Left lung (tissue), 10 donors: ENCODE measurements around the gene PCDHGA1. TPM values are rescaled to one million over a fixed set of nuclear protein-coding genes. Genes with fewer than 3 reads are reported as not detected.

Experiments used
- ATAC-seq: fragments of 200-7000 bp; cut with Tn5 transposase; one replicate; pipeline ENCODE4 v1.9.1; 2020; ENCODE audit warnings: moderate library complexity
- DNase-seq, 4 donors: peaks; one replicate each; pipeline ENCODE4 v3.0.0-alpha.2; 2013 to 2020
- H3K27ac ChIP-seq, 2 donors: fragments of 200-600 bp; sonication (generic) in 1 of 2; one replicate each; pipeline versions ENCODE4 v1.5.0 to v1.8.0; 2020 to 2021
- H3K27me3 ChIP-seq, 2 donors: fragments of 200-600 bp; sonication (generic) in 1 of 2; one replicate each; pipeline versions ENCODE4 v1.5.0 to v1.8.0; 2020 to 2021
- H3K36me3 ChIP-seq, 2 donors: fragments of 200-600 bp; sonication (generic) in 1 of 2; one replicate each; pipeline versions ENCODE4 v1.5.0 to v1.8.0; 2020 to 2021
- H3K4me1 ChIP-seq, 2 donors: fragments of 200-600 bp; one replicate each; pipeline ENCODE4 v1.8.0; 2021
- H3K4me3 ChIP-seq, 2 donors: fragments of 200-600 bp; sonication (generic) in 1 of 2; one replicate each; pipeline versions ENCODE4 v1.5.0 to v1.8.0; 2020 to 2021; ENCODE audit warnings: mild to moderate bottlenecking in 1 of 2
- H3K9me3 ChIP-seq, 2 donors: fragments of 200-600 bp; sonication (generic) in 1 of 2; one replicate each; pipeline versions ENCODE4 v1.5.0 to v1.8.0; 2020 to 2021
- intact Hi-C, 2 donors: fragments of 100-400 bp; cut with DNase I; formaldehyde crosslinking; loops; one replicate each; pipeline versions ENCODE4 v1.11.2 to v1.14.2; 2022
- polyA plus RNA-seq, 6 donors: library from polyadenylated mRNA; unstranded; fragments of 120-200 nt; gene quantifications; one replicate each; pipeline ENCODE4 v1.2.1, GENCODE V29; 2013; ENCODE audit not compliant: insufficient read length in 6 of 6
- total RNA-seq, 2 donors: library from RNA; stranded (reverse); fragmentation: NEBNext Ultra II Directional; extraction: Animal tissue kit (Norgen Biotek cat#: 25700); gene quantifications; one replicate each; pipeline ENCODE4 v1.2.1, GENCODE V29; 2021
- TF ChIP-seq, protein P1 (sequence below), 2 donors: fragments of 200-600 bp; sonication (generic) in 1 of 2; IDR thresholded peaks; one replicate each; pipeline versions ENCODE4 v1.5.0 to v1.8.0; 2021; ENCODE audit warnings: antibody characterized with exemption in 2 of 2
- donor health status: DM: no; HTN: yes; CAD: no.
- donor health status: DM: no; HTN: no; CAD: no.

Gene PCDHGA1
- total and polyA plus RNA-seq, 8 donors: 0.38 to 1.1 (median 0.75) TPM

DNA sequence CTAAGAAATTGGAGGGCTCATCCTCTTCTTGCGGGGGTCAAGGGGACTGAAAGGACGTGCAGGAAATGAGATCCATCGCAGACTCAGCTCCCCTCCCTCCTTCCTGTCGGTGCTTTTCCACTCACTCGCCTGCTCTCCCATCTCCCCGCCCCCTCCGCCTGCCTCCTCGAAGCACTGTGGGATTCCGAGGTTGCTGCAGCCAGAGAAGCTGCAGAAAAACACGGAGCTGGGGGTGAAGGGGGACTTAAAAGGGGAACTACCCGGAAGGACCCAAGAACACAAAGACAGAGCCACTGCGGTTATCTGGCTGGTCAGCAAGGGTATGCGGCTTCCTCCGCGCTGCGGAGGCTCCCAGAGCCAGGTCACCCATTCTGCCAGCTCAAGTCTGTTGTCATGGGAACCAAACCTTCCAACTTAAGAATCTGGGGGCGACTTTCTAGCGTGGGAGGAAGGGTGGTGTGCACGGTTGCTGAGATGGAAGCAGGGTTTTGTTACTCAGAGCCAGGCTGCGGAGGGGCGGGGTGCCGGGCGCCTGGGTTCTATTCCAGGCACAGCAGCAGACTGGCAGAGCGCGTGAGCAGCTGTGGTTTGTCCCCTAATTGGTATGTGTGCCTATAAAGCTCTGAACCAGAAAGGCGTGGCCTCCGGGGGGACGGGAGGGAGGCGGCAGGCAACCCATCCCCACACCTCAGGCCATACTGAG, 183.5 kb downstream of the PCDHGA1 start:
- Histone ChIP-seq H3K27me3 (peaks cover 0 to 6% of the 10 kb centered on the region in 2 donors), H3K36me3 (peaks cover 0 to 57% of the 10 kb centered on the region in 2 donors), H3K4me1 (peaks cover 25 to 81% of the 10 kb centered on the region in 2 donors), H3K27ac (peak overlapping the region; percentile 83 to 87), H3K9me3 (no peaks in the 10 kb centered on the region), H3K4me3 (peak overlapping the region; percentile 31 to 49)
- ATAC-seq: peak; percentile 57
- intact Hi-C loops: no loop called here
- TF ChIP-seq, protein P1, sequence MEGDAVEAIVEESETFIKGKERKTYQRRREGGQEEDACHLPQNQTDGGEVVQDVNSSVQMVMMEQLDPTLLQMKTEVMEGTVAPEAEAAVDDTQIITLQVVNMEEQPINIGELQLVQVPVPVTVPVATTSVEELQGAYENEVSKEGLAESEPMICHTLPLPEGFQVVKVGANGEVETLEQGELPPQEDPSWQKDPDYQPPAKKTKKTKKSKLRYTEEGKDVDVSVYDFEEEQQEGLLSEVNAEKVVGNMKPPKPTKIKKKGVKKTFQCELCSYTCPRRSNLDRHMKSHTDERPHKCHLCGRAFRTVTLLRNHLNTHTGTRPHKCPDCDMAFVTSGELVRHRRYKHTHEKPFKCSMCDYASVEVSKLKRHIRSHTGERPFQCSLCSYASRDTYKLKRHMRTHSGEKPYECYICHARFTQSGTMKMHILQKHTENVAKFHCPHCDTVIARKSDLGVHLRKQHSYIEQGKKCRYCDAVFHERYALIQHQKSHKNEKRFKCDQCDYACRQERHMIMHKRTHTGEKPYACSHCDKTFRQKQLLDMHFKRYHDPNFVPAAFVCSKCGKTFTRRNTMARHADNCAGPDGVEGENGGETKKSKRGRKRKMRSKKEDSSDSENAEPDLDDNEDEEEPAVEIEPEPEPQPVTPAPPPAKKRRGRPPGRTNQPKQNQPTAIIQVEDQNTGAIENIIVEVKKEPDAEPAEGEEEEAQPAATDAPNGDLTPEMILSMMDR (IDR thresholded peaks at IDR 0.05): no peak
- peak; percentile 78 to 87 (median 84) for DNase-seq

- TF ChIP-seq, protein P1 (IDR thresholded peaks at IDR 0.05): no peak
- Histone ChIP-seq H3K4me1 (peaks cover 21 to 80% of the 10 kb centered on the region in 2 donors), H3K27ac (peak overlapping the region; percentile 83 to 87), H3K4me3 (peak overlapping the region in 1 of 2 donors; percentile 49), H3K27me3 (no peaks in the 10 kb centered on the region), H3K36me3 (peaks cover 0 to 64% of the 10 kb centered on the region in 2 donors), H3K9me3 (no peaks in the 10 kb centered on the region)
- DNase-seq: no peak
- ATAC-seq: no peak
- intact Hi-C loops: no loop called here
Observed at GRCh38 chr5:141514330-141515133, 184.2 kb downstream of the PCDHGA1 start.

DNA sequence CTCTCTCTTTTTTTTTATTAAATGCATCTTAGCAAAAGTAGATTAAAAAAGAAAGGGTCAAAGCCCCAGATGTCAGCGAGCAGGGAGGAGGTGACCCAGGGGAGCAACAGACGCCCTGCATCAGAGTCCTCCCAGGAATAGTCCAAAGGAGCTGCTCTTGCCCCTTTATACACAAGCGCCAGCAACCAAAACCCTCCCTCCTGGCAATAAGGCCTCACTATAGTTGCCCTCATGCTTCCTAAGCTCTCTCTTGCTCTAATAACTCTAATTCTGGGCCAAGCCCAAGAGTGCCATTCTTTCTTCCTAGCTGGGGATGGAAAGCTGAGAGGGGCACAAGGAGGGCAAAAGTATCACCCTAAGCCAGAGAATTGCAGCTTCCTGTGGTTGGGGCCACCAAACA, 184.8 kb downstream of the PCDHGA1 start:
- Histone ChIP-seq H3K4me1 (peaks cover 19 to 80% of the 10 kb centered on the region in 2 donors), H3K36me3 (peaks cover 0 to 64% of the 10 kb centered on the region in 2 donors), H3K9me3 (no peaks in the 10 kb centered on the region), H3K4me3 (no peak overlapping the region), H3K27ac (peak overlapping the region; percentile 83 to 87), H3K27me3 (no peaks in the 10 kb centered on the region)
- ATAC-seq: no peak
- no peak for DNase-seq
- TF ChIP-seq, protein P1 (IDR thresholded peaks at IDR 0.05): no peak
- intact Hi-C loops: no loop called here

DNA sequence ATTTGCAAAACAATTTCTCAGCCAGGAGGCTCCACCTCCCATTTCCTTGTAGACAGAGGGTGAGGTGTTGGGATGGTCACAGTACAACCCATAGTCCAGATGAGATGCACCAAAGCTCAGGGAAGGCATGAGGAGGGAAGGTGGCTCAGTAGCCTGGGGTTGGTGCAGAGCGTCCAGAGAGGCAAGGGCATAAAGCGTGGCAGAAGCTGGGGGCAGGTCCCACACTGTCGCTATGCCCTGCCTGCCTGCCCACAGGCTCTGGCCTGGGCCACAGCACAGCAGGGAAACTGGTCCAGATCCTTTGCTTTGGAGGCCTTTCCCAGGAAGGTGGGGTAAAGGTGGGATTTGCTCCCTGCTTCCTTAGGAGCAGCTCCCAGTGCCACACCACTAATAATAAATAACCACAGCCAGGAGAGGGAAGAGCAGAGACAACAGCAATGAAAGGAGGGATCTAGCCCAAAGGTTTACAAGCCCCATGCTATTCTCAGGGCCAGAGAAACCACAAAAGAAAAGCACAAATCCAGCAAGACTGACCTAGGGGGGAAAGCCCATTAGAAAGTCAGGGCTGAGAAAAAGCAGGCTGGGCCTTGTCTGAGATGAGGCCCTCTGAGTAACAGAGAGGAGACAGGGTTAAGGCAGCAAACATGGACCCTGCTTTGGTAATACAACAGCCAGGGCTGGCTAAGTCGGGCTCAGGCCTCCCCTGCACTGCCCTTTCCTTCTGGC, 185.8 kb downstream of the PCDHGA1 start:
- ATAC-seq: no peak
- TF ChIP-seq, protein P1 (IDR thresholded peaks at IDR 0.05): no peak
- DNase-seq: no peak
- Histone ChIP-seq H3K27me3 (no peaks in the 10 kb centered on the region), H3K4me3 (no peak overlapping the region), H3K27ac (peak overlapping the region; percentile 83 to 87), H3K36me3 (peaks cover 0 to 55% of the 10 kb centered on the region in 2 donors), H3K4me1 (peaks cover 19 to 89% of the 10 kb centered on the region in 2 donors), H3K9me3 (no peaks in the 10 kb centered on the region)
- intact Hi-C loops: no loop called here
